Keratinocyte (primary cell): ENCODE data around the gene CNN1. TPM values are rescaled to one million over a fixed set of nuclear protein-coding genes. Genes with fewer than 3 reads are reported as not detected.
"Not testable (repeated sequence)": the region's sequence is repeated elsewhere in the genome, so short reads cannot be mapped to it uniquely, and the experiment has no call there.

ENCODE experiments used
- DNase-seq: peaks from one replicate; pipeline ENCODE4 v3.0.0-alpha.2; 2011; ENCODE audit warnings: low read depth, missing footprints, low spot score
- FAIRE-seq: peaks from 2 replicates; lab custom pipeline; 2011; peaks lifted over from hg19 to GRCh38; lab: Jason Lieb, UNC
- H2AFZ ChIP-seq: 2 replicates; pipeline ENCODE4 v1.6.0; 2012; ENCODE audit warnings: low read length, control low read depth, inconsistent platforms; ENCODE audit not compliant: control insufficient read depth
- H3K27ac ChIP-seq: 2 replicates; pipeline ENCODE4 v1.5.1; 2011; ENCODE audit warnings: low read length; ENCODE audit not compliant: control insufficient read depth, insufficient read depth
- H3K27me3 ChIP-seq: 3 replicates; pipeline ENCODE4 v1.6.0; 2011; ENCODE audit warnings: low read length; ENCODE audit not compliant: control insufficient read depth, insufficient read depth; ENCODE audit errors: extremely low read depth
- H3K36me3 ChIP-seq, 2 experiments: 2 replicates in 1 of 2; 3 replicates in 1 of 2; pipeline ENCODE4 v1.5.1; 2011; ENCODE audit warnings: low read length in 2 of 2, mild to moderate bottlenecking in 1 of 2; ENCODE audit not compliant: control insufficient read depth in 2 of 2, insufficient read depth in 2 of 2; ENCODE audit errors: extremely low read depth in 1 of 2
- H3K4me1 ChIP-seq: 3 replicates; pipeline ENCODE4 v1.5.1; 2011; ENCODE audit warnings: low read length; ENCODE audit not compliant: control insufficient read depth, insufficient read depth; ENCODE audit errors: extremely low read depth
- H3K4me2 ChIP-seq: 3 replicates; pipeline ENCODE4 v1.6.0; 2011; ENCODE audit warnings: low read depth, low read length; ENCODE audit not compliant: control insufficient read depth, insufficient read depth; ENCODE audit errors: extremely low read depth
- H3K4me3 ChIP-seq, 3 experiments: fragments of 200-600 bp in 1 of 3; sonication (generic) in 1 of 3; 2 replicates in 2 of 3; 3 replicates in 1 of 3; pipeline ENCODE4 v1.5.1; 2011 to 2016; ENCODE audit warnings: low read length in 3 of 3, mild to moderate bottlenecking in 3 of 3, control low read depth in 2 of 3, inconsistent platforms in 1 of 3, low read depth in 1 of 3, mixed read lengths in 1 of 3, mixed run types in 1 of 3, moderate library complexity in 1 of 3; ENCODE audit not compliant: control insufficient read depth in 2 of 3, insufficient read depth in 2 of 3; ENCODE audit errors: extremely low read depth in 1 of 3
- H3K79me2 ChIP-seq: 2 replicates; pipeline ENCODE4 v1.6.0; 2012; ENCODE audit warnings: low read length; ENCODE audit not compliant: control insufficient read depth, insufficient read depth
- H3K9ac ChIP-seq: 3 replicates; pipeline ENCODE4 v1.6.0; 2011; ENCODE audit warnings: low read length; ENCODE audit not compliant: control insufficient read depth, insufficient read depth; ENCODE audit errors: extremely low read depth
- H3K9me1 ChIP-seq: 3 replicates; pipeline ENCODE4 v1.6.0; 2011; ENCODE audit warnings: low read length; ENCODE audit not compliant: control insufficient read depth, insufficient read depth; ENCODE audit errors: extremely low read depth
- H3K9me3 ChIP-seq: 2 replicates; pipeline ENCODE4 v1.5.1; 2012; ENCODE audit warnings: low read depth, low read length; ENCODE audit not compliant: control insufficient read depth
- H4K20me1 ChIP-seq: 3 replicates; pipeline ENCODE4 v1.6.0; 2011; ENCODE audit warnings: low read length; ENCODE audit not compliant: control insufficient read depth, insufficient read depth; ENCODE audit errors: extremely low read depth
- EZH2 ChIP-seq: IDR thresholded peaks from one replicate; pipeline ENCODE4 v1.6.1; 2012; ENCODE audit warnings: inconsistent platforms, mild to moderate bottlenecking, low read length, moderate library complexity
- dilution Hi-C: fragments of 300-500 bp; cut with MboI; formaldehyde crosslinking; loops from one replicate; pipeline ENCODE4 v1.7.0; 2020; ENCODE audit warnings: low sequenced_read_pairs; ENCODE audit not compliant: extremely low pct_ligation_motif_present
- polyA plus RNA-seq, 5 experiments: library from polyadenylated mRNA; depleted of rRNA in 3 of 5; stranded (reverse) in 3 of 5; stranded (forward) in 1 of 5; unstranded in 1 of 5; fragments of >200 nt; gene quantifications; 1 replicate in 1 of 5; 2 replicates in 3 of 5; 3 replicates in 1 of 5; pipeline versions ENCODE4 v1.2.1 to v1.2.3, GENCODE V29; 2011 to 2012; ENCODE audit warnings: missing spikeins in 2 of 5, low read depth in 1 of 5, low replicate concordance in 1 of 5
- TF ChIP-seq, protein P1 (sequence below), 3 experiments: IDR thresholded peaks in 1 of 3; conservative IDR thresholded peaks in 1 of 3; optimal IDR thresholded peaks in 1 of 3; 2 replicates in 2 of 3; 3 replicates in 1 of 3; pipeline versions ENCODE3 to v1.5.1; 2011; ENCODE audit warnings: low read length in 3 of 3, mild to moderate bottlenecking in 3 of 3, moderate library complexity in 2 of 3, control low read depth in 1 of 3, inconsistent platforms in 1 of 3; ENCODE audit not compliant: insufficient read depth in 2 of 3; ENCODE audit errors: extremely low read depth in 1 of 3

CNN1 gene
- polyA plus RNA-seq, 1 donor (not counting 4 experiments of a cell fraction or from before 2014, with no cell fraction given): not detected

- H3K4me2 ChIP-seq, FAIRE-seq, H3K79me2 ChIP-seq, H3K4me3 ChIP-seq, H3K27ac ChIP-seq, H4K20me1 ChIP-seq, dilution Hi-C loops, H2AFZ ChIP-seq, H3K27me3 ChIP-seq, H3K9ac ChIP-seq, H3K9me3 ChIP-seq, DNase-seq, H3K36me3 ChIP-seq, H3K9me1 ChIP-seq: not testable (repeated sequence)
- peaks cover 13% of the 10 kb centered on the region for H3K4me1 ChIP-seq
Observed at GRCh38 chr19:11573763-11574162, 35.1 kb downstream of the CNN1 start.

GRCh38 chr19:11574689-11575088 lies 36.0 kb downstream of the CNN1 start:
- H3K9ac ChIP-seq: no peak overlapping the region
- TF ChIP-seq, protein P1, sequence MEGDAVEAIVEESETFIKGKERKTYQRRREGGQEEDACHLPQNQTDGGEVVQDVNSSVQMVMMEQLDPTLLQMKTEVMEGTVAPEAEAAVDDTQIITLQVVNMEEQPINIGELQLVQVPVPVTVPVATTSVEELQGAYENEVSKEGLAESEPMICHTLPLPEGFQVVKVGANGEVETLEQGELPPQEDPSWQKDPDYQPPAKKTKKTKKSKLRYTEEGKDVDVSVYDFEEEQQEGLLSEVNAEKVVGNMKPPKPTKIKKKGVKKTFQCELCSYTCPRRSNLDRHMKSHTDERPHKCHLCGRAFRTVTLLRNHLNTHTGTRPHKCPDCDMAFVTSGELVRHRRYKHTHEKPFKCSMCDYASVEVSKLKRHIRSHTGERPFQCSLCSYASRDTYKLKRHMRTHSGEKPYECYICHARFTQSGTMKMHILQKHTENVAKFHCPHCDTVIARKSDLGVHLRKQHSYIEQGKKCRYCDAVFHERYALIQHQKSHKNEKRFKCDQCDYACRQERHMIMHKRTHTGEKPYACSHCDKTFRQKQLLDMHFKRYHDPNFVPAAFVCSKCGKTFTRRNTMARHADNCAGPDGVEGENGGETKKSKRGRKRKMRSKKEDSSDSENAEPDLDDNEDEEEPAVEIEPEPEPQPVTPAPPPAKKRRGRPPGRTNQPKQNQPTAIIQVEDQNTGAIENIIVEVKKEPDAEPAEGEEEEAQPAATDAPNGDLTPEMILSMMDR (optimal IDR thresholded peaks at IDR 0.05 in 1 of 3, IDR thresholded peaks at IDR 0.05 in 1 of 3, conservative IDR thresholded peaks at IDR 0.05 in 1 of 3; ENCODE audit: extremely low read depth in 1 of 3, insufficient read depth in 2 of 3, low read length in 3 of 3): no peak
- TF ChIP-seq EZH2: no peak

DNA sequence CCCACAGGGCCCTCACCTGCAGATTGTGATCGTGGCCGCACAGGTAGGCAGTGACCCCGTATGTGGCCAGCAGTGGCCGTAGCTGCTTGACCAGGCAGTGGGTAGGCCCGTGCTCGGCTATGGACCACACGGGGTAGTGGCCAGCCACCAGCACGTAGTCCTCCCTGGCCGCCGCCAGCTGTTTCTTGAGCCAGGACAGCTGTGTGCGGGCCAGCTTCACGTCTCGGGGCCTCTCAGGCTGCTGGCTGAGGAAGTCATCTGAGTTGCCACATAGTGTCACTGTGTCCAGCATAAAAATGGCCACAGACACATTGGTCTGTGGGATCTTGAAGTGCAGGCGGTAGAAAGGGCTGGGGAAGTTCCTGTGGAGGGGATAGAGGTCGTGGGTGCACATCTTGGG lies 37.6 kb downstream of the CNN1 start:
- Histone ChIP-seq H2AFZ (no peak overlapping the region), H3K9ac (no peak overlapping the region), H3K4me2 (no peak overlapping the region), H3K27me3 (no peaks in the 10 kb centered on the region), H3K27ac (no peak overlapping the region), H3K4me1 (peaks cover 13% of the 10 kb centered on the region), H3K36me3 (no peaks in the 10 kb centered on the region), H3K4me3 (no peak overlapping the region), H3K9me1 (no peaks in the 10 kb centered on the region), H3K79me2 (no peaks in the 10 kb centered on the region), H3K9me3 (no peaks in the 10 kb centered on the region), H4K20me1 (no peaks in the 10 kb centered on the region)
- TF ChIP-seq, protein P1 (optimal IDR thresholded peaks at IDR 0.05 in 1 of 3, IDR thresholded peaks at IDR 0.05 in 1 of 3, conservative IDR thresholded peaks at IDR 0.05 in 1 of 3; ENCODE audit: extremely low read depth in 1 of 3, insufficient read depth in 2 of 3, low read length in 3 of 3): no peak
- no peak for TF ChIP-seq EZH2
- dilution Hi-C loops: no loop called here
- DNase-seq (no peak), FAIRE-seq (no peak)

More at GRCh38 chr19:11574689-11575088, 36.0 kb downstream of the CNN1 start:
- Histone ChIP-seq H3K79me2 (no peaks in the 10 kb centered on the region), H3K9me1 (no peaks in the 10 kb centered on the region), H3K9me3 (no peaks in the 10 kb centered on the region), H3K27ac (no peak overlapping the region), H3K4me2 (no peak overlapping the region), H3K27me3 (no peaks in the 10 kb centered on the region), H3K4me1 (peaks cover 13% of the 10 kb centered on the region), H4K20me1 (no peaks in the 10 kb centered on the region), H3K4me3 (no peak overlapping the region), H3K36me3 (no peaks in the 10 kb centered on the region), H2AFZ (no peak overlapping the region)
- no peak for DNase-seq
- dilution Hi-C loops: no loop called here
- FAIRE-seq: no peak
